ENCODE measurements around the gene FOXC2. TPM values are rescaled to one million over a fixed set of nuclear protein-coding genes. Genes with fewer than 3 reads are reported as not detected.
A peak's percentile ranks its signal among the peaks of the same experiment; 100 is the strongest.

FOXC2 gene
- polyA plus RNA-seq, 3 donors from 2014 or later, result not detected

DNA sequence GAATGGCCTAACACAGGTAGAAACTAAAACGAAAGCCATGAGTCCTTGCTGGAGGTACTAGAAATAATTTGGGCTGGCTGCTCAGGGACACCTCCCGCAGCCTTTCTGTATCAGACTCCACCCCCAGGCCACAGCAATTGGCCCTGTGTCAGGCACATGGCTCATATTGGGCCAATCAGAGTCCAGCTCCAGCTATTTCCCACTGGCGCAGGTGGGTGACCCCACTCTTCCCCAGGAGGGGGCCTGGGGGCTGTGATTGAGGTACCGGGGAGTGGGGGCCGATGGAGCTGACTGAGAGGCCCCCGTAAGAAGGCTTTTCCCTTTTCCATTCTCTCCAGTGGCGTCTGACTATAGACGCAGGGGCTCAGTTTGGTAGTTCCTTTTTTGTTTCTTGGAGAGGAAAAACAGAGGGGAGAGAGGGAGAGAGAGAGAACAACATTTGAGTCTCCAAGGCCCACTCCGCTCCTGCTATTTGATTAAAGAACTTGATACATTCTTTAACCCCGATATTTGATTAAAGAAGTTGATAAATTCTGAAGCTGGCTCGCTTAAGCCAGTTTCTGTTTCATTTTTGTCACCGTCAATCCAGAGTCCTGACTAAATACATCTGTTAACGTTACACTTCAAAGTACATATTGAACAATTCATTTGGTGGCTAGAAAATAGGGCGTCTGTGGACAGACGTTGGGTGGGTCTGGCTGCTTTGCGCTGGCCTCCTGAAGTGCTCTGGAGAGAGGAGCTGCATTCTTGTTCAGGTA is 38.0 kb downstream of the FOXC2 start:
- peak overlapping the region; percentile 32 to 91 (median 81) for H3K27ac Mint-ChIP-seq
- no peaks in the 10 kb centered on the region for H3K9me3 Mint-ChIP-seq
- H3K27me3 Mint-ChIP-seq (ENCODE audit: low read depth in 3 of 3), result peaks cover 2 to 9% (median 4%) of the 10 kb centered on the region in 3 donors
- DNase-seq, result peak; percentile 41 to 60 (median 43)
- H3K4me3 Mint-ChIP-seq, result peak overlapping the region; percentile 83 to 94 (median 89)
- no peaks in the 10 kb centered on the region for H3K36me3 Mint-ChIP-seq
- H3K4me1 Mint-ChIP-seq, result peaks cover 12 to 13% of the 10 kb centered on the region in 2 donors

DNA sequence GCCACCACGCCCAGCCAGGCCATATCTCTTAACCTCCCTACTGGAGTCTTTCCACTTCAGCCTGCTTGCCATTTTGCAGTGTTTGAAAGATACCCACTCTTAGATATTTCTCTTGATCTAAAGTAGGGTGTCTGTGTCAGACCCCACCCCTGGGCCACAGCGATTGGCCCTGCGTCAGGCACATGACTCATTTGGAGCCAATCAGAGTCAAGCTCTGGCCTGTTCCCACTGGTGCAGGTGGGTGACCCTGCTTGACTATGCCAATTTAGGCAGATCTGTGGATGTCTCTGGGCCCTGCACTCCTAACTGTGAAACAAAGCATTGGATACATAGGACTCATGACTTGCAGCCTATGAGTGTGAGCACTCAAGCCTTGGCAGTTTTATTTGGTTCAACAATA is 39.3 kb downstream of the FOXC2 start:
- H3K4me1 Mint-ChIP-seq, result peaks cover 12 to 13% of the 10 kb centered on the region in 2 donors
- no peaks in the 10 kb centered on the region for H3K36me3 Mint-ChIP-seq
- H3K4me3 Mint-ChIP-seq, result peak overlapping the region; percentile 37 to 73 (median 59)
- H3K27me3 Mint-ChIP-seq (ENCODE audit: low read depth in 3 of 3), result peaks cover 2 to 9% (median 2%) of the 10 kb centered on the region in 3 donors
- no peak for DNase-seq
- H3K9me3 Mint-ChIP-seq, result no peaks in the 10 kb centered on the region
- H3K27ac Mint-ChIP-seq, result no peak overlapping the region

DNA sequence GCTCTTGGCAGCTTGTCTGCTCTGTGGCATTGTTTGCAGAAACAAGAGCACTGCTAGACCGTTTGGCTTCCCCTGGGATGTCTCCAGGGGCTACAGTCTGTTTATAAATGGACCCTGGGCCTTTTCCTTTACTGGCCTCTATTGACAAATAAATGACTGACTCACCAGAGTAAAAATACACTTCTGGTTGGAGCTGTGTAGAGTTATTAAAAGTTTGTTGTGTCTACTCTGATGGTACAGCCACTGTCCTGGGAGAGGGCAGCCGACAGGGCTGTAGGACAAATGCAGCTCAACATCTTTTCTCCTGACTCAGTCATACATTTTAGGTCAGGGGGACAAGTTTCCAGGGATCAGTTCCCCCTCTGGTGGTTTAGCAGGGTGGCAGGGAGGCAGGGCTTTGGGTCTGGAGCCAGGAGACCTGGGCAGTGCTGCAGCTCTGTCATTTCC is 41.7 kb downstream of the FOXC2 start:
- Mint-ChIP-seq H3K27ac (no peak overlapping the region), H3K4me3 (no peak overlapping the region), H3K27me3 (ENCODE audit: low read depth in 3 of 3) (peaks cover 0 to 7% (median 2%) of the 10 kb centered on the region in 3 donors)

DNA sequence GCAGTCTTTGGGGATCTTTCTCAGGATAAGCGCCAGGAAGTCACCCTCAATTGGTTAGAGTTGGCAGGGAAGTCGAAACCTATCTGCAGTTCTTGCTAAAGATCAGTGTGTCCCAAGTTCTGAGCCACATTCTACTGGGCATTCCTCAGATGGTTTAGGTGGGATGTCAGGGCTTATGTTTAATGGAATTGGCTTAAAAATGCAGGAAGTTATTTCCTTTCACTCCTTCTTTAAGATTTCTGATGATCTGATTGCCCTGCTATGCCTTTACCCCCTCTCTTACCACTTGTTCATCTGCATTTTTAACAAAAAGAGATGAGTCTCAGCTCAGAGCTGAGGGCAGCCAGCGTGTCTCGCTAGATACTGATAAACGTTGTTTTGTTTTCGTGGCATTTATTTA is 42.5 kb downstream of the FOXC2 start:
- no peaks in the 10 kb centered on the region for H3K36me3 Mint-ChIP-seq
- H3K4me3 Mint-ChIP-seq, result no peak overlapping the region
- no peaks in the 10 kb centered on the region for H3K9me3 Mint-ChIP-seq
- peaks cover 11 to 13% of the 10 kb centered on the region in 2 donors for H3K4me1 Mint-ChIP-seq
- peaks cover 0 to 7% (median 2%) of the 10 kb centered on the region in 3 donors for H3K27me3 Mint-ChIP-seq (ENCODE audit: low read depth in 3 of 3)
- no peak overlapping the region for H3K27ac Mint-ChIP-seq
- DNase-seq, result no peak

More for the DNA sequence above, 41.7 kb downstream of the FOXC2 start:
- Mint-ChIP-seq H3K36me3 (no peaks in the 10 kb centered on the region), H3K4me1 (peaks cover 12 to 13% of the 10 kb centered on the region in 2 donors), H3K9me3 (no peaks in the 10 kb centered on the region)
- no peak for DNase-seq

DNA sequence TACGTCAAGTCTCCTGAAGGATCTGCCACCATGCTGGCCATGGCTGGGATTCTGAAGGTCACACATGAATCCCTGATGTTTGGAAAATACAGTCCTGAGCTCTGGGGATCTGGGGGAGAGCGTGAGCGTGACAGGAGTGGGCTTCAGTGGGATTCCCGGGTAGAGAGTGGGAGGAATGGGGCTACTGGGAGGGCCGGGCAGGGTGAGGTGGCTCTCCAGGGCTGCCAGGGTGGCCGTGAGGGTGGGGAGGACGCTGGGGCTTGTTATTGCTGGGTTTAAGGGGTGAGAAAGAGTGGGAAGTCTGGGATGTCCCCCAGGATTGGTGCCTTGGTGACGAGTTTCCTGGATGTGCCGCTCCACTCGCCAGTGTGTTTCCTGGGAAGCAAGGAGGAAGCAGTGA is 43.0 kb downstream of the FOXC2 start:
- Mint-ChIP-seq H3K27ac (no peak overlapping the region), H3K27me3 (ENCODE audit: low read depth in 3 of 3) (peaks cover 0 to 4% (median 2%) of the 10 kb centered on the region in 3 donors), H3K36me3 (no peaks in the 10 kb centered on the region)

DNA sequence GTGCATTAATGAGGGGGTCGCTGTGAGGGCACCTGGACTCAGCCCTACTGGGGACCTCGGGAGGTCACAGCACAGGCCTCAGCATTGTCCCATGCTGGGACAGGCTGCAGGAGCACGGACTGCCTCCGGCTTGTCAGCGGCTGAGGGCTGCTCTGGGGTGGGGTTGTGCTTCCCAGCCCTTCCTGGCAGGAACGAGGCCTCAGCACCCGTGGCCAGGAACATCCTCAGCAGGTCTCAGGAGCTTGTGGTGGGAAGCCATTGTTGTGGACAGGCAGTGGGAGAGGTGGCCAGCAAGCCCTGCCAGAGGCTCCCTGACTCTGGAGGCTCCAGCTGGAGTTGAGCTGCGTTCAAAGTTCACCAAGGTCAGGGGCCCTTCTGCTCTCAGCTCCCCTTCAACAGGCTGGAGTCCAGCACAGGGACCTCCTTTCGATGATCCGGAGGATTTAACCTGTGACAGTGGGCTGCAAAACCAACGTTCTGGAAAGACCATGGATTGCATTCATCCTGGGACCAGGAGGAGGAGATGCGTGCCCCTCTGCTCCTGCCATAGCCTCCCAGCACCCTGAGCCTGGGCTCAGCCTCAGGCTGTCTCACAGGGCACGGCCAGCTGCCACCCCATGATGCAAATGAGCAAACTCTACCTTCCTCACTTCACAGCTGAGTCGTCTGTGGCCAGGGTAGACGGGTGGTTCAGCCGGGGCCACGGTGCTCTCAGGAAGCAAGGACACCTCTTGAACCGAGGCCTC is 44.3 kb downstream of the FOXC2 start:
- Mint-ChIP-seq H3K27me3 (ENCODE audit: low read depth in 3 of 3) (peaks cover 0 to 6% (median 2%) of the 10 kb centered on the region in 3 donors), H3K36me3 (no peaks in the 10 kb centered on the region), H3K4me1 (no peaks in the 10 kb centered on the region), H3K4me3 (no peak overlapping the region), H3K9me3 (no peaks in the 10 kb centered on the region), H3K27ac (no peak overlapping the region)
- DNase-seq, result no peak

More for the DNA sequence above, 43.0 kb downstream of the FOXC2 start:
- DNase-seq, result no peak
- Mint-ChIP-seq H3K4me1 (peaks cover 6 to 7% of the 10 kb centered on the region in 2 donors), H3K9me3 (no peaks in the 10 kb centered on the region), H3K4me3 (no peak overlapping the region)

DNA sequence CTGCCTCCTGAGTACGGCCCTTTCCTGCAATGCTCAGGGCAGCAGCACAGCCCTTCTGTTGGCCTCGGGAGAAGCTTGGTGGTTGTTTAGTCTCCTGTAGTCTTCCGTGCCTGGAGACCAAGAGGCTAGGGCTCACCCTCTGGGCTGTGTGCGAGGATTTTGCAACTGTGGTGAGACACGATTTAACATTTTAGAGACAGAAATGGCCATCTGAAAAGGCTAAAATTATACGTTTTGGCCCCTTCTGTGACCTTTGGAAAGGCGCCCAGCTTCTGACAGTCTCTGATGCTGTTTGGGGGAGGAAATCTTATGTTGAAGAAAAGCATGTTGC is 44.9 kb downstream of the FOXC2 start:
- Mint-ChIP-seq H3K27me3 (ENCODE audit: low read depth in 3 of 3) (peaks cover 0 to 6% (median 2%) of the 10 kb centered on the region in 3 donors), H3K4me1 (no peaks in the 10 kb centered on the region), H3K9me3 (no peaks in the 10 kb centered on the region), H3K27ac (no peak overlapping the region), H3K36me3 (no peaks in the 10 kb centered on the region), H3K4me3 (no peak overlapping the region)
- no peak for DNase-seq

DNA sequence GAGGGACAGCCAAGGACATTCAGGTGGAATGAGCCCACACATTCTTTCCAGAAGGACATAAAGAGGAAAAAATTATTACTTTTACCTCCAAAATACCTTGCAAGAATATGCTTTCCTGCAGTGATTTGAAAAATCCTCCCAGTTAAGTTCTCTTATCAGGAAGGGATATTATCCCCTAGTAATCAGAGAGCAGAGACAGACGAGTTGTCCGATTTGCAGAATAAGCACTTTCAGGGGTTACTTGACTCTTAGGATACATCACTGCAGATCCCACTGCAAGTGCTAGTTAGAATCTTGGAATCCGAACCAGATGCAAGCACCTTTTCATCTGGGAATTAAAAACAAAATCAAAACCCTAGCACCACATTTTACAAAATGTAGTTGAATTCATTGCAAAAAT is 45.3 kb downstream of the FOXC2 start:
- H3K27ac Mint-ChIP-seq, result no peak overlapping the region
- no peak for DNase-seq
- peaks cover 0 to 4% (median 2%) of the 10 kb centered on the region in 3 donors for H3K27me3 Mint-ChIP-seq (ENCODE audit: low read depth in 3 of 3)
- H3K4me3 Mint-ChIP-seq, result no peak overlapping the region
- no peaks in the 10 kb centered on the region for H3K9me3 Mint-ChIP-seq
- no peaks in the 10 kb centered on the region for H3K4me1 Mint-ChIP-seq
- no peaks in the 10 kb centered on the region for H3K36me3 Mint-ChIP-seq

DNA sequence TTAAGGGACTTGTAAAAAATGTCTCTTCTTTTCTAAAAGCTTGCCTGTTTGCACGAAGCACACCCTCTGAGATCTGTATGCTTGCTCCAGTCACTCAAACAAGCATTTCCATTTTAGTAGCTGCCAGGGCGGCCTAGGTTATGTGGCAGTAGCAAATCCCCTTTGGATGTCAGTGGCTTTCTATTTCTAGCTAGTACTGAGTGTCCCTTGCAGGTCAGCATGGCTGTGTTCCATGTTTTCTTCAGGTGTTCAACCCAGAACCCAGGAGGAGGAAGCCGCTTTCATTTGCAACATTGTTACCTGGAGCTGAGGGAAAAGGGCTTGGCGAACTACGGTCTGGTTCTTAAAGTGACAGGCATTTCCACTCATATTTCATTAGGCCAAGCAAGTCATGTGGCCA is 48.1 kb downstream of the FOXC2 start:
- Mint-ChIP-seq H3K4me3 (no peak overlapping the region), H3K27ac (no peak overlapping the region), H3K27me3 (ENCODE audit: low read depth in 3 of 3) (peaks cover 2 to 4% (median 2%) of the 10 kb centered on the region in 3 donors), H3K36me3 (no peaks in the 10 kb centered on the region), H3K4me1 (no peaks in the 10 kb centered on the region), H3K9me3 (no peaks in the 10 kb centered on the region)
- no peak for DNase-seq

DNA sequence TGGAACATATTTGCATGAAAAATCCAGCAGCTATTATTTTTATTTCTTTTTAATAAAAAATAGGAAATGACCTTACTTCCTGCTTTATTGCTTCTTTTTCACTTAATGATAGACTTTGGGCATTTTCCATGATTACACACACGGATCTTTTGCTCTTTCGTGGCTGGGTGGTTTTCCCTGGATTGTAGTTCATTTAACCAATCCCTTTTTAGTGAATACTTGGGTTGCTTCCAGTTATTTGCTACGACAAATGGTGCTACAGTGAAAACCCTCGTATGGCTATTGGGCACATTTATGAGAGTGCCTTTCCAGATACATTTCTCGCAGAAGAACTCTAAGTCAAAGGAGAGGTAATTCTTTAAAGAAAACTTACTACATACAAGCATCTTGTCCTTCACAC is 50.3 kb downstream of the FOXC2 start:
- H3K36me3 Mint-ChIP-seq, result no peaks in the 10 kb centered on the region
- no peak overlapping the region for H3K4me3 Mint-ChIP-seq
- H3K9me3 Mint-ChIP-seq, result no peaks in the 10 kb centered on the region
- H3K4me1 Mint-ChIP-seq, result no peaks in the 10 kb centered on the region
- peaks cover 0 to 3% (median 2%) of the 10 kb centered on the region in 3 donors for H3K27me3 Mint-ChIP-seq (ENCODE audit: low read depth in 3 of 3)
- DNase-seq, result no peak
- H3K27ac Mint-ChIP-seq, result no peak overlapping the region

DNA sequence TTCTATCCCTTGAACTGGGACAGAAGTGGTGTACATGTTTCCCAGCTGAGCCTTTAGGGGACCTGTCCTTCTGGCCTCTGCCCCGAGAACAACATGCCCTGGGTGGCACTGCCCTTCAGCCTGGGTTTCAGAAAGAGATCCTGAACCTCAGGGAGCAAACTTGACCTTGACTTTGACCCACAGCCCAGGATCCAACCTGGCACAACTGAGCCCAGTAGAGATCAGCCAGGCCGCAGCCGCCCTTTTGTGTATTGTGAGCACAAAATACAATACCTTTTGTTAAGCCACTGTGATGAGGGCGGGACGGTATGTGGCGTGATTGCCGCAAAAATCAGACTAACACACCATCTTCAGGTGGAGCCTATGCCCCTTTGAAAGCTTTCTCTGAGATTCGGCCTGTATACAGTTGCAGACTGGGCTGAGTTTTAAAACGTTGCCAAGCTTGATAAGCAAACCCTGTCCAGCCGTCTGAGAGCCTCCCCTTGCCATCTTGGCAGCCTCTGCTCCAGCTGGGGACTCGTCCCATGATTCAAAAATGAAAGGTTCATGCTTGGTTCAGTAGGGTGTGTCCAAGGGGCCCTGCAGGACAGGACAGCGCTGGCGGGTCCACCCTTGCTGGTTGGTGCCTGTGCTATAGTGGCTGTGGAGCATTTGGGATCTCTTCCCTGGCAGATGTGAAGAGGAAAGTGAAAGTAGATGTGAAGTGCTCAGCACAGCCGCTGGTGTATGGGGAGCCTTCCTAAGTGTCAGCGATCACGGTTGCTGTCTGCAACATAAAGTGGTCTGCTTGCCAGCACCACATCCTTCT is 52.0 kb downstream of the FOXC2 start:
- no peak for DNase-seq
- Mint-ChIP-seq H3K4me1 (no peaks in the 10 kb centered on the region), H3K27me3 (ENCODE audit: low read depth in 3 of 3) (peaks cover 3 to 7% (median 3%) of the 10 kb centered on the region in 3 donors), H3K4me3 (no peak overlapping the region), H3K27ac (no peak overlapping the region), H3K36me3 (no peaks in the 10 kb centered on the region), H3K9me3 (no peaks in the 10 kb centered on the region)

All from immature natural killer cell (primary cell).